Lower leg skin (tissue), 3 donors: ENCODE results near the gene VASN.

Experiments used
- CTCF ChIP-seq, 3 donors: fragments of 450-650 bp; IDR thresholded peaks; one replicate each; pipeline ENCODE4 v1.5.1; 2016; ENCODE audit warnings: antibody characterized with exemption in 3 of 3, mild to moderate bottlenecking in 3 of 3, moderate library complexity in 2 of 3
- POLR2A ChIP-seq, 2 donors: fragments of 450-650 bp; IDR thresholded peaks; one replicate each; pipeline ENCODE4 v1.6.1; 2016 to 2017; ENCODE audit warnings: antibody characterized with exemption in 2 of 2, mild to moderate bottlenecking in 1 of 2, moderate library complexity in 1 of 2

DNA sequence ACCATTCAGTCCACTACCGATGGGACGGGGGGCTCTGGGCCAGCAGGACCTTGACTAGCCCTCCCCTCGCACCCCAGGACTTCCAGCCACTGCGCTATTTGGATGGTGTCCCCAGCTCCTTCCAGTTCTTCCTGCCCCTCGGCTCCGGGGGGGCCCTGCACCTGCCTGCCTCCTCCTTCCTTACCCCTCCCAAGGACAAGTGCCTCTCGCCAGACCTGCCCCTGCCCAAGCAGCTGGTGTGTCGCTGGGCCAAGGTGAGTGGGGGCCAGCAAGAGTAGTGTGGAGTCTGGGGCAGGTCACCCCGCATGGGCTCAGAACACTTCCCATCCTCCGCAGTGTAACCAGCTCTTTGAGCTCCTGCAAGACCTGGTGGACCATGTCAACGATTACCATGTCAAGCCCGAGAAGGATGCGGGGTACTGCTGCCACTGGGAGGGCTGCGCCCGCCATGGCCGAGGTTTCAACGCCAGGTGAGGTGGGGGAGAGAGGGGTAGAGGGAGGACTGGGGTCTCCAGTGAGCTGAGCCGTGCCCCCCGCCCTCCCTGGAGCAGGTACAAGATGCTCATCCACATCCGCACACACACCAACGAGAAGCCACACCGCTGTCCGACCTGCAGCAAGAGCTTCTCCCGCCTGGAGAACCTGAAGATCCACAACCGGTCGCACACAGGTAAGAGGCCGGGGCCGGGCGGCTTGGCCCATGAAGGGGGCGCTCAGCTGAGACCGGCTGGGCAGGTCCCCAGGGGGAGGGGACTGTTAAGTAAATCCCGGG lies 36.7 kb upstream of the VASN start:
- TF ChIP-seq CTCF (IDR thresholded peaks at IDR 0.05) (no peak), POLR2A (IDR thresholded peaks at IDR 0.05) (no peak)
